GM12874 (cell line): ENCODE measurements around the gene SLC22A12.

Experiments
- CTCF ChIP-seq: IDR thresholded peaks from 2 replicates; pipeline ENCODE4 v1.5.1; 2011; ENCODE audit warnings: low read depth, mild to moderate bottlenecking, control low read depth, low read length, moderate library complexity; ENCODE audit not compliant: insufficient read depth

SLC22A12 gene

GRCh38 chr11:64610596-64610995 is 19.6 kb downstream of the SLC22A12 start:
- no peak for TF ChIP-seq CTCF

GRCh38 chr11:64611176-64611575 is 20.2 kb downstream of the SLC22A12 start:
- TF ChIP-seq CTCF: no peak

GRCh38 chr11:64611869-64612646 is 21.0 kb downstream of the SLC22A12 start:
- no peak for TF ChIP-seq CTCF

GRCh38 chr11:64613648-64614047 is 22.6 kb downstream of the SLC22A12 start:
- TF ChIP-seq CTCF: no peak

GRCh38 chr11:64614917-64615316 is 23.9 kb downstream of the SLC22A12 start:
- TF ChIP-seq CTCF: no peak

- TF ChIP-seq CTCF: no peak
Observed at GRCh38 chr11:64616817-64617216, 25.8 kb downstream of the SLC22A12 start.

GRCh38 chr11:64619196-64619595 is 28.2 kb downstream of the SLC22A12 start:
- no peak for TF ChIP-seq CTCF
